MCF 10A (cell line): ENCODE data around the gene TNK2. TPM values are rescaled to one million over a fixed set of nuclear protein-coding genes. Genes with fewer than 3 reads are reported as not detected.
"Not testable (repeated sequence)": the region's sequence is repeated elsewhere in the genome, so short reads cannot be mapped to it uniquely, and the experiment has no call there.

Experiments used
- BruUV-seq: library from RNA; stranded (reverse); fragments of 400-500 nt; replicated peaks from 2 replicates; lab custom pipeline; 2021; lab: Mats Ljungman, UMichigan
- CTCF ChIA-PET: fragments of 300-600 bp; sonication (Branson Sonifier 250); formaldehyde crosslinking; extraction: SDS; loops from one replicate; lab custom pipeline; 2021; ENCODE audit warnings: antibody characterized with exemption, inconsistent platforms; lab: Yijun Ruan, JAX
- POLR2A ChIA-PET: fragments of 300-600, 350-650 bp; sonication (Branson Sonifier 250); formaldehyde crosslinking; extraction: SDS; loops from one replicate; lab custom pipeline; 2020; ENCODE audit warnings: antibody characterized with exemption, inconsistent platforms; lab: Yijun Ruan, JAX
- DNase-seq: peaks from one replicate; pipeline ENCODE4 v3.0.0-alpha.2; 2018; ENCODE audit not compliant: unreplicated experiment
- H3K27ac Mint-ChIP-seq: one replicate; pipeline ENCODE4 v1.8.0; 2022; ENCODE audit warnings: mild to moderate bottlenecking, low read depth, mixed read lengths; ENCODE audit not compliant: unreplicated experiment
- H3K27me3 Mint-ChIP-seq: one replicate; pipeline ENCODE4 v1.8.0; 2022; ENCODE audit warnings: mixed read lengths; ENCODE audit not compliant: insufficient read depth, unreplicated experiment
- H3K36me3 Mint-ChIP-seq: one replicate; pipeline ENCODE4 v1.8.0; 2022; ENCODE audit warnings: mild to moderate bottlenecking, moderate library complexity, mixed read lengths; ENCODE audit not compliant: insufficient read depth, unreplicated experiment
- H3K4me1 Mint-ChIP-seq: one replicate; pipeline ENCODE4 v1.8.0; 2022; ENCODE audit warnings: mixed read lengths; ENCODE audit not compliant: insufficient read depth, unreplicated experiment
- H3K4me3 Mint-ChIP-seq: one replicate; pipeline ENCODE4 v1.8.0; 2022; ENCODE audit warnings: mild to moderate bottlenecking, moderate library complexity, mixed read lengths; ENCODE audit not compliant: unreplicated experiment
- H3K9me3 Mint-ChIP-seq: one replicate; pipeline ENCODE4 v1.8.0; 2022; ENCODE audit warnings: mixed read lengths; ENCODE audit not compliant: unreplicated experiment
- intact Hi-C: fragments of 100-400 bp; cut with micrococcal nuclease; formaldehyde crosslinking; loops from 2 replicates; pipeline ENCODE4 v1.14.1; 2022
- total RNA-seq: library from RNA; stranded (reverse); gene quantifications from 2 replicates; pipeline ENCODE4 v1.2.3, GENCODE V29; 2022

TNK2 gene
- total RNA-seq, 1 experiment from 2014 or later = 75.8 TPM

DNA sequence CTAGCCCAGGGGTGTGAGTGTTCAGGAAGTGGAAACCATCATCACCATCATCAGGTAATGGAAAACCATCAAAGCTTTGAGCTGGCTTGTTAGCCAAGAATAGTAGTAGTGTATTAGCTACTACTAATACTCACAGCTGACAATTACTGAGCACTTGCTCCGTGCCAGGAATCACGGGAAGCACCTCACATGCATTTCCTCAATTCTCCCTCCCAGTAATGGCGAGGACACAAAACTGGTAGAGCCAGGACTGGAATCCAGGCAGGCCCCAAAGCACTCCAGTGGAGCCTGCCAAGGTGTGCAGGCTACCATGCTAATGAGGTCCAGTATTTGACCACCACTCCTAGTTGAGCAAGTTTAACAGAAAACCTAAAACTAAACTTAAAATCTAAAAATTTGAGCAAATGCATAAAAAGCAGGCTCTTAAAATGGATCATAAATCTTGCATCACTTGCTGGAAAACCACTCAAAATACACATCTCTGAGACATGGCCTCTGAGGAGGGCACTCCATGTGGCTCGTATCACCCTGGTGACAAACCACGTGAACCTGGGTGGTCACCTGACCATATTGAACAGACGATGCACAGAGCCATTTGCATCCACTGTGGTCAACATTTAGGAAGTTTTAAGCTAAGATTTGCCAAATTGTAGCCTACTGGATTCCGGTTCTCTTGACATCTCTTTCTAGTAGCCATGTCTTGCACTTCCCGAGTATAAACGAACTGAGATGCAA, 43.3 kb upstream of the TNK2 start:
- intact Hi-C loops, CTCF ChIA-PET, H3K27me3 Mint-ChIP-seq, H3K4me3 Mint-ChIP-seq, H3K4me1 Mint-ChIP-seq, POLR2A ChIA-PET, BruUV-seq, H3K9me3 Mint-ChIP-seq, H3K27ac Mint-ChIP-seq, DNase-seq: not testable (repeated sequence)
- peaks cover 14% of the 10 kb centered on the region for H3K36me3 Mint-ChIP-seq

DNA sequence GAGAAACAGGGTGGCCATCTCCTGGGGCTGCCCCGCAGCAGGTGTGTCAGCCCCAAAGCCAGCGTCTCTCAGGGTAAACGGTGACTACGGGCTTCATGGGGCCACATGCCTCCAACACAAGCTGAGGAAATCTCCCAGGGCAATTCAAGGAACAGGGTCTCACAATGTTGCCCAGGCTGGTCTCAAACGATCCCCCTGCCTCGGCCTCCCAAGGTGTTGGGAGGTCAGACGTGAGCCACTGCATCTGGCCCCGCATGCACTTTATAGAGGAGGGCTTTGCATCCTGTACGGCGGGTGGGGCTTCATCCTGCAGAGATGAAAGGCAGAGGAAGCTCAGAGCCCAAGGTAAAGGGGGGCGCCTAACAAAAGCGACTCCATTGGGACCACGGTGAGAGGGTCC, 42.4 kb upstream of the TNK2 start:
- H3K4me3 Mint-ChIP-seq, H3K4me1 Mint-ChIP-seq, CTCF ChIA-PET, BruUV-seq, intact Hi-C loops, H3K9me3 Mint-ChIP-seq, POLR2A ChIA-PET, DNase-seq, H3K27me3 Mint-ChIP-seq, H3K27ac Mint-ChIP-seq: not testable (repeated sequence)
- H3K36me3 Mint-ChIP-seq = peaks cover 10% of the 10 kb centered on the region

DNA sequence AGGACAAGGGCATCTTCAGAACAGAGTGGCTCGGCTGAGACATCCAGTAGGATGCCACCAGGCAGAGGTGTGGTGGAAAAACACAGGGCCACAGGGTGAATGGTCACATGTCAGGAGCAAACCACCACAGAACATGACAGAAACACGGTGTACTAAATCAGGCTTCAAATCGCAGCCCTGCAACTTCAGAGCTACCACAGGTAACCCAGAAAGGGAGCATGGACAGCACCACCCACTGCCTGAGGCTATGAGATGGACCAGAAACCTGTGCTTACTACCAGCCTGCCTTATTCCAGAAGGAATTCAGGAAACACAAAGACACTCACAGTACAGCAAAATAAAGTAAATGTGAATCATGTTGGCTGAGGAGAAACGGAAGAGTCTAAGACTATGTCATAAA, 41.8 kb upstream of the TNK2 start:
- intact Hi-C loops, DNase-seq, POLR2A ChIA-PET, BruUV-seq, CTCF ChIA-PET, H3K27ac Mint-ChIP-seq, H3K27me3 Mint-ChIP-seq, H3K4me3 Mint-ChIP-seq, H3K9me3 Mint-ChIP-seq, H3K4me1 Mint-ChIP-seq: not testable (repeated sequence)
- peaks cover 14% of the 10 kb centered on the region for H3K36me3 Mint-ChIP-seq

DNA sequence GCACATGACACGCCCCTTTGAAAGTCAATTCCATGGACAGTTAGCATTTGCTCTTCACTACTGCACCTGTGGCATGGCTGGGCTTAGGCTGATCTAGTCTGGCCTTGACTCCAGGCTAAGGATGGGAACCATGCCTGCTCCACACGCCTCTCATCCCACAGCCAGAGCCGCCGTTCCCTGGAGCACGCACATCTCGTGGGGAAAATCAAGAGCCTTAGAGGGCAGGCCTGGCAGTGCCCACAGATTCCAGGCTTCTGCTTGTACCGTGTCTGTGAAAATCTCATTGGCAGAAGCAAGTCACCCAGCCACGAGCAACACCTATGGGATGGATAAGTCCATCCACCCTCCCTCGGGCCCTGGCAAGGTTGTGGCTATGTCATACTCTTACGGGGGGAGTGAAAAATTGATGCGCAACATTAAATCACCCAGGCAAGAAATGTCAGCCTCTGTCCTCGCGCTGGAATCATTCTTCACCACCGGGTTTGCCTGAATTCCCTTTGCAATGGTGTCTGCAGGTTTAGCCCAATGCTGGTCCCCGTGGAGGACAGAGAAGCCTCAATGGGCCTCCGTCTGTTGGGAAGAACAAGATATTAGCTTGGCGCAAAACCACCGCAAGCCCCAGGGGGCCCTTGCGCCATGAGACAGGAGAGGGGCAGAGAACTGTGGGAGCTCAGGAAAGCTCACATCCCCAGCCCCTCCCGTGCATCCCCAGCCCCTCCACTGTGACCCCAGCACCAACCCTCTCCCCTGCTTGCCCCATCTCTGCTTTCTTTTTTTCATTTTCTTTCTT, 38.8 kb upstream of the TNK2 start:
- H3K9me3 Mint-ChIP-seq, intact Hi-C loops, H3K27ac Mint-ChIP-seq, H3K27me3 Mint-ChIP-seq, H3K4me1 Mint-ChIP-seq, DNase-seq, POLR2A ChIA-PET, H3K4me3 Mint-ChIP-seq, BruUV-seq: not testable (repeated sequence)
- H3K36me3 Mint-ChIP-seq = peaks cover 33% of the 10 kb centered on the region
- CTCF ChIA-PET = interaction anchor here (1.2 kb wide), 1 partner anchor 32 kb away, joined by 3 read pairs; no protein-coding TSS in a partner anchor

DNA sequence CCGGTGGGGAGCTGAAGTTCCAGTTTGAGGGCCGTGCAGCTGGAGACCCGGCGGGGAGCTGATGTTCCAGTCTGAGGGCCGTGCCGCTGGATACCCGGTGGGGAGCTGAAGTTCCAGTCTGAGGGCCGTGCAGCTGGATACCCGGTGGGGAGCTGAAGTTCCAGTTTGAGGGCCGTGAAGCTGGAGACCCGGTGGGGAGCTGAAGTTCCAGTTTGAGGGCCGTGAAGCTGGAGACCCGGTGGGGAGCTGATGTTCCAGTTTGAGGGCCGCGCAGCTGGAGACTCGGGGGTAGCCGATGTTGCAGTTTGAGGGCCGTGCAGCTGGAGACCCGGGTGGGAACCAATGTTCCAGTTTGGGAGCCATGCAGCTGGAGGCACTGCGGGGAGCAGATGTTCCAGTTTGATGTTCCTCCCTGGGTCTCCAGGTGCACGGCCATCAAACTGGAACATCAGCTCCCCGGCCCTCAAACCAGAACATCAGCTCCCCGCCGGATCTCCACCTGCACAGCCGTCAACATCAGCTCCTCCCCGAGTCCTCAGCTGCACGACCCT, 33.0 kb upstream of the TNK2 start:
- BruUV-seq, H3K27ac Mint-ChIP-seq, H3K4me1 Mint-ChIP-seq, H3K4me3 Mint-ChIP-seq, H3K9me3 Mint-ChIP-seq, intact Hi-C loops, DNase-seq, H3K27me3 Mint-ChIP-seq: not testable (repeated sequence)
- ChIA-PET CTCF (interaction anchor here (0.7 to 1.2 kb wide), 2 partner anchors 10 to 25 kb away, joined by 3 to 5 read pairs; no protein-coding TSS in a partner anchor), POLR2A (interaction anchor here (1.1 to 1.3 kb wide), 2 partner anchors 10 to 61 kb away, joined by 3 read pairs; no protein-coding TSS in a partner anchor)
- H3K36me3 Mint-ChIP-seq = peaks cover 47% of the 10 kb centered on the region

DNA sequence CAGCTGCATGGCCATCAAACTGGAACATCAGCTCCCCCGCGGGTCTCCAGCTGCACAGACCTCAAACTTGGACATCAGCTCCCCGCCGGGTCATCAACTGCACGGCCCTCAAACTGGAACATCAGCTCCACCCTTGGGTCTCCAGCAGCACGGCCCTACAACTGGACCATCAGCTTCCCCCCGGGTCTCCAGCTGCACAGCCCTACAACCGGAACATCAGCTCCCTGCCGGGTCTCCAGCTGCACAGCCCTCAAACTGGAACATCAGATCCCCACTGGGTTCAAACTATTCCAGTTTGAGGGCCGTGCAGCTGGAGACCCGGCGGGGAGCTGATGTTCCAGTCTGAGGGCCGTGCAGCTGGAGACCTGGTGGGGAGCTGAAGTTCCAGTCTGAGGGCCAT, 32.5 kb upstream of the TNK2 start:
- H3K9me3 Mint-ChIP-seq, H3K27ac Mint-ChIP-seq, BruUV-seq, H3K4me1 Mint-ChIP-seq, intact Hi-C loops, DNase-seq, H3K27me3 Mint-ChIP-seq, H3K4me3 Mint-ChIP-seq: not testable (repeated sequence)
- H3K36me3 Mint-ChIP-seq = peaks cover 49% of the 10 kb centered on the region
- CTCF ChIA-PET = interaction anchor here (1.2 kb wide), 1 partner anchor 25 kb away, joined by 5 read pairs; no protein-coding TSS in a partner anchor
- POLR2A ChIA-PET = interaction anchor here (1.1 to 1.3 kb wide), 2 partner anchors 9 to 61 kb away, joined by 3 read pairs; no protein-coding TSS in a partner anchor

DNA sequence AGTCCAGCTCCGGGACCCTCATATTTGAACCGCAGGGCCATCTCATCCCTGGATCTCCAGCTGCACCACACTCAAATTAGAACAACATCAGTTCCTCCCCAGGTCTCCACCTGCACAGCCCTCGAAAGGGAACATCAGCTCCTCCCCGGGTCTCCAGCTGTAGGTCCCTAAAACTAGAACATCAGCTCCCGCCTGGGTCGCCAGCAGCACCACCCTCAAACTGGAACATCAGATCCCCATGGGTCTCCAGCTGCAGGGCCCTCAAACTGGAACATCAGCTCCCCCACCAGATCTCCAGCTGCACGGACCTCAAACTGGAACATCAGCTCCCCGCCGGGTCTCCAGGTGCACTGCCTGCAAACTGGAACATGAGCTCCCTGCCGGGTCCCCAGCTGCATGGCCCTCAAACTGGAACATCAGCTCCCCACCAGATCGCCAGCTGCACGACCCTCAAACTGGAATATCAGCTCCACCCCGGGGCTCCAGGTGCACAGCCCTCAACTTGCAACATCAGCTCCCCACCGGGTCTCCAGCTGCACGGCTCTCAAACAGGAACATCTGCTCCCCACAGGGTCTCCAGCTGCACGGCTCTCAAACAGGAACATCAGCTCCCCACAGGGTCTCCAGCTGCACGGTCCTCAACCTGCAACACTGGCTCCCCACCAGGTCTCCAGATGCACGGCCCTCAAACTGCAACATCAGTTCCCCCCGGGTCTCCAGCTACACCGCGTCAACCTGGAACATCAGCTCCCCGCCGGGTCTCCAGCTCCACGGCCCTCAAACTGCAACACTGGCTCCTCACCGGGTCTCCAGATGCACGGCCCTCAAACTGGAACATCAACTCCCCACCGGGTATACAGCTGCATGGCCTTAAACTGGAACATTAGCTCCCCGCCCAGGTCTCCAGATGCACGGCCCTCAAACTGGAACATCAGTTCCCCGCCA, 31.4 kb upstream of the TNK2 start:
- peaks cover 43% of the 10 kb centered on the region for H3K36me3 Mint-ChIP-seq
- H3K4me1 Mint-ChIP-seq, H3K9me3 Mint-ChIP-seq, BruUV-seq, DNase-seq, H3K4me3 Mint-ChIP-seq, H3K27me3 Mint-ChIP-seq, CTCF ChIA-PET, H3K27ac Mint-ChIP-seq, intact Hi-C loops: not testable (repeated sequence)
- POLR2A ChIA-PET = interaction anchor here (1.2 to 1.3 kb wide), 2 partner anchors 8 to 25 kb away, joined by 3 read pairs; no protein-coding TSS in a partner anchor

DNA sequence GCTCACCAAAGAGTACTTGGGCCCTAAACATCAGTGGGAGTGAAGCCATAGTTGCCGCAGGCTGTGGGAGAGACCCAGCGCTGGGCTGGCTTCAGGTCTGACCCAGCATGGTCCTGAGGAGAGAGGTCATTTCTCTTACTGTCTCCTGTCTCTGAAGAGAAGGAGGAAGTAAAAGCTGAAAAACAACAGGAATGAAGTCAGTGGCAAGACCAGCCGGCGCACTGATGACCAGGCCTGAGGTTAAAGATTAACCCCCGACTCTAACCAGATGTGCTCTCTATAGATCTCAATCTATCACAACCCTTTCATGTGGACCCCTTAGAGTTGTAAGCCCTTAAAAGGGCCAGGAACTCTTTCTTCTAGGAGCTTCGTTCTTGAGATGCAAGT, 24.7 kb upstream of the TNK2 start:
- H3K9me3 Mint-ChIP-seq, BruUV-seq, H3K27me3 Mint-ChIP-seq, intact Hi-C loops, POLR2A ChIA-PET, DNase-seq, H3K4me1 Mint-ChIP-seq, H3K27ac Mint-ChIP-seq, H3K4me3 Mint-ChIP-seq: not testable (repeated sequence)
- peaks cover 10% of the 10 kb centered on the region for H3K36me3 Mint-ChIP-seq
- CTCF ChIA-PET = interaction anchor here (1.4 to 1.5 kb wide), 3 partner anchors 10 to 74 kb away, joined by 3 to 7 read pairs (median 4); no protein-coding TSS in a partner anchor
